ENCODE results near the gene TOMM34. TPM values are rescaled to one million over a fixed set of nuclear protein-coding genes. Genes with fewer than 3 reads are reported as not detected.
A peak's percentile ranks its signal among the peaks of the same experiment; 100 is the strongest.

TOMM34 gene
- total and polyA plus RNA-seq, 2 experiments from 2014 or later = 27.4 to 38.7 TPM

DNA sequence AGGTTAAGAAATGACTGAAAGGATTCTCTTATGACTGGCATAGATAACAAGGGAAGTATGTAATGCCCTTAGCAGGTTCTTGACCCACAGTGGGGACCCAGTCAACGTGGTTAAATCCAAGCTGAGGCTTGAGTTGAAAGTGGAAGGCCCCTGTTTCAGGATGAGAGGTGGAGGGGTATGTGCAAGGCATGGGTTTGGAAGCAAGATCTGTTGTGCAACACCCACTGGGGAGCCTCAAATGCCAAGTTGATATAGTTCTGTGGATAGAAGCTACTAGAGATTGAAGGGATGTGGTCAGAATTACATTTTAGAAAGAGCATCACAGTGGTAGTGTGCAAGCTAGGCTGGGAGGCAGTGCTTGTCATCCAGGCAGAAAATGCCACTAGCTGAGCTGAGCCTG, 45.3 kb downstream of the TOMM34 start:
- DNase-seq (ENCODE audit: low spot score) (no peak), ATAC-seq (no peak)
- H3K4me2 ChIP-seq = no peak overlapping the region
- Mint-ChIP-seq H3K36me3 (ENCODE audit: low read depth) (peaks cover 67% of the 10 kb centered on the region), H3K4me1 (peaks cover 13% of the 10 kb centered on the region), H3K27ac (no peak overlapping the region), H3K4me3 (no peak overlapping the region), H3K27me3 (ENCODE audit: insufficient read depth, low read depth, poor library complexity) (no peaks in the 10 kb centered on the region), H3K9me3 (no peaks in the 10 kb centered on the region; the same call in 2 of the 3 replicates)
- H3K36me3 ChIP-seq (ENCODE audit: insufficient read depth) = peaks cover 29% of the 10 kb centered on the region
- no peak overlapping the region for H3K27ac ChIP-seq (ENCODE audit: low read depth)
- peaks cover 19% of the 10 kb centered on the region; the same call in 1 of the 2 replicates for H4K20me1 ChIP-seq (replicated peaks; ENCODE audit: insufficient read depth)
- TF ChIP-seq CREB1 (CRISPR knock-in tag; IDR thresholded peaks at IDR 0.05; ENCODE audit: low read depth) = no peak
- H3K9me2 ChIP-seq (ENCODE audit: insufficient read depth) = no peaks in the 10 kb centered on the region
- no peak overlapping the region for H3K4me3 ChIP-seq
- peaks cover 6% of the 10 kb centered on the region; the same call in 1 of the 2 replicates for H3K79me2 ChIP-seq (replicated peaks; ENCODE audit: insufficient read depth)
- no peak overlapping the region for H2AFZ ChIP-seq
- no peaks in the 10 kb centered on the region for H3K27me3 ChIP-seq (ENCODE audit: insufficient read depth)
- H3F3A ChIP-seq (replicated peaks; ENCODE audit: low read depth) = no peaks in the 10 kb centered on the region
- peaks cover 3% of the 10 kb centered on the region; the same call in 1 of the 2 replicates for H3K4me1 ChIP-seq (ENCODE audit: insufficient read depth)

DNA sequence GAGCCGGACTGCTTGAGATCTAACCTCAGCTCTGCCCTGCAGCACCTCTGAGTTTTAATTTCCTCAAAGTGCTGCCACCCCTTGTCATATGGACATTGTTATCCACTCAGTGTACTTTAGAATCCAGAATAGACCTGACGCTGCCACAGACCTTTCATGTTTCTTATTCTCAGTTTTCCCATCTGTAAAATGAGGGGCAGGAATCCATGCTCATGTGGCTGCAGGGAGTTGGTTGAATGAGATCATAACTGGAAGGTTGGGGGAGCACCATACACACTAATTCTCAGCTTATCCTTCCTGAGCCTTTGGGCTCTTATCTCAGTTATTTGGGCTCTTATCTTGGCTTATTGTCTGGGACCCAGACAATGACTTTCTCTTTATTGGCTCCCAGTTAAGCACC, 48.0 kb downstream of the TOMM34 start:
- TF ChIP-seq ZNF331 (CRISPR knock-in tag; IDR thresholded peaks at IDR 0.05; ENCODE audit: low read depth) = no peak
- TF ChIP-seq JUNB (IDR thresholded peaks at IDR 0.05; ENCODE audit: unreplicated experiment) = no peak
- TF ChIP-seq CREB1 (CRISPR knock-in tag; IDR thresholded peaks at IDR 0.05; ENCODE audit: low read depth) = no peak
- TF ChIP-seq ZNF114 (CRISPR knock-in tag; IDR thresholded peaks at IDR 0.05) = no peak
- no peak for TF ChIP-seq EZH2 (IDR thresholded peaks at IDR 0.05; ENCODE audit: low read depth, unreplicated experiment)
- no peak for TF ChIP-seq EZH2phosphoT487 (IDR thresholded peaks at IDR 0.05; ENCODE audit: unreplicated experiment)
- TF ChIP-seq, protein P1, sequence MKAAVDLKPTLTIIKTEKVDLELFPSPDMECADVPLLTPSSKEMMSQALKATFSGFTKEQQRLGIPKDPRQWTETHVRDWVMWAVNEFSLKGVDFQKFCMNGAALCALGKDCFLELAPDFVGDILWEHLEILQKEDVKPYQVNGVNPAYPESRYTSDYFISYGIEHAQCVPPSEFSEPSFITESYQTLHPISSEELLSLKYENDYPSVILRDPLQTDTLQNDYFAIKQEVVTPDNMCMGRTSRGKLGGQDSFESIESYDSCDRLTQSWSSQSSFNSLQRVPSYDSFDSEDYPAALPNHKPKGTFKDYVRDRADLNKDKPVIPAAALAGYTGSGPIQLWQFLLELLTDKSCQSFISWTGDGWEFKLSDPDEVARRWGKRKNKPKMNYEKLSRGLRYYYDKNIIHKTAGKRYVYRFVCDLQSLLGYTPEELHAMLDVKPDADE (IDR thresholded peaks at IDR 0.05) = no peak
- TF ChIP-seq, protein P2, sequence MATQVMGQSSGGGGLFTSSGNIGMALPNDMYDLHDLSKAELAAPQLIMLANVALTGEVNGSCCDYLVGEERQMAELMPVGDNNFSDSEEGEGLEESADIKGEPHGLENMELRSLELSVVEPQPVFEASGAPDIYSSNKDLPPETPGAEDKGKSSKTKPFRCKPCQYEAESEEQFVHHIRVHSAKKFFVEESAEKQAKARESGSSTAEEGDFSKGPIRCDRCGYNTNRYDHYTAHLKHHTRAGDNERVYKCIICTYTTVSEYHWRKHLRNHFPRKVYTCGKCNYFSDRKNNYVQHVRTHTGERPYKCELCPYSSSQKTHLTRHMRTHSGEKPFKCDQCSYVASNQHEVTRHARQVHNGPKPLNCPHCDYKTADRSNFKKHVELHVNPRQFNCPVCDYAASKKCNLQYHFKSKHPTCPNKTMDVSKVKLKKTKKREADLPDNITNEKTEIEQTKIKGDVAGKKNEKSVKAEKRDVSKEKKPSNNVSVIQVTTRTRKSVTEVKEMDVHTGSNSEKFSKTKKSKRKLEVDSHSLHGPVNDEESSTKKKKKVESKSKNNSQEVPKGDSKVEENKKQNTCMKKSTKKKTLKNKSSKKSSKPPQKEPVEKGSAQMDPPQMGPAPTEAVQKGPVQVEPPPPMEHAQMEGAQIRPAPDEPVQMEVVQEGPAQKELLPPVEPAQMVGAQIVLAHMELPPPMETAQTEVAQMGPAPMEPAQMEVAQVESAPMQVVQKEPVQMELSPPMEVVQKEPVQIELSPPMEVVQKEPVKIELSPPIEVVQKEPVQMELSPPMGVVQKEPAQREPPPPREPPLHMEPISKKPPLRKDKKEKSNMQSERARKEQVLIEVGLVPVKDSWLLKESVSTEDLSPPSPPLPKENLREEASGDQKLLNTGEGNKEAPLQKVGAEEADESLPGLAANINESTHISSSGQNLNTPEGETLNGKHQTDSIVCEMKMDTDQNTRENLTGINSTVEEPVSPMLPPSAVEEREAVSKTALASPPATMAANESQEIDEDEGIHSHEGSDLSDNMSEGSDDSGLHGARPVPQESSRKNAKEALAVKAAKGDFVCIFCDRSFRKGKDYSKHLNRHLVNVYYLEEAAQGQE (IDR thresholded peaks at IDR 0.05; ENCODE audit: unreplicated experiment) = no peak
- Histone ChIP-seq H4K20me1 (replicated peaks; ENCODE audit: insufficient read depth) (peaks cover 28% of the 10 kb centered on the region), H3K9me2 (ENCODE audit: insufficient read depth) (no peaks in the 10 kb centered on the region), H3K36me3 (ENCODE audit: insufficient read depth) (peaks cover 19% of the 10 kb centered on the region), H3K27ac (ENCODE audit: low read depth) (no peak overlapping the region), H3K79me2 (replicated peaks; ENCODE audit: insufficient read depth) (peaks cover 6% of the 10 kb centered on the region; the same call in 1 of the 2 replicates), H3K4me2 (peak overlapping the region; percentile 48; the same call in 1 of the 2 replicates), H3K4me3 (no peak overlapping the region), H3F3A (replicated peaks; ENCODE audit: low read depth) (peaks cover 12% of the 10 kb centered on the region), H3K4me1 (ENCODE audit: insufficient read depth) (peaks cover 12% of the 10 kb centered on the region), H3K27me3 (ENCODE audit: insufficient read depth) (no peaks in the 10 kb centered on the region), H2AFZ (no peak overlapping the region)
- Mint-ChIP-seq H3K36me3 (ENCODE audit: low read depth) (peaks cover 65% of the 10 kb centered on the region), H3K9me3 (no peaks in the 10 kb centered on the region; the same call in 2 of the 3 replicates), H3K27me3 (ENCODE audit: insufficient read depth, low read depth, poor library complexity) (peaks cover 3% of the 10 kb centered on the region), H3K4me3 (peak overlapping the region; percentile 87; the same call in 1 of the 3 replicates), H3K27ac (no peak overlapping the region), H3K4me1 (peaks cover 31% of the 10 kb centered on the region)
- DNase-seq (ENCODE audit: low spot score) (no peak), ATAC-seq (no peak)

Data from GM23338 (cell line).